OCI-LY1 (cell line): ENCODE data around the gene ZNF74.

Source experiments
- H2AFZ ChIP-seq: fragments of 200-600 bp; sonication (generic), shearing (Covaris generic); 2 replicates; pipeline ENCODE4 v1.6.0; 2014; ENCODE audit warnings: antibody characterized with exemption, mild to moderate bottlenecking, low read length
- H3F3A ChIP-seq: fragments of 200-600 bp; sonication (generic), shearing (Covaris generic); 2 replicates; pipeline ENCODE4 v1.6.0; 2014; ENCODE audit warnings: mild to moderate bottlenecking, antibody characterized with exemption, low read length, moderate library complexity; ENCODE audit not compliant: insufficient read depth
- H3K27ac ChIP-seq: fragments of 200-600 bp; sonication (generic); 2 replicates; pipeline ENCODE4 v1.5.1; 2014; ENCODE audit warnings: low read length, mixed run types, mild to moderate bottlenecking, low read depth; ENCODE audit not compliant: poor library complexity, severe bottlenecking
- H3K27me3 ChIP-seq: fragments of 200-600 bp; sonication (generic); 2 replicates; pipeline ENCODE4 v1.6.0; 2014; ENCODE audit warnings: antibody characterized with exemption, mild to moderate bottlenecking, low read length, moderate library complexity; ENCODE audit not compliant: insufficient read depth
- H3K36me3 ChIP-seq: fragments of 200-600 bp; sonication (generic); 2 replicates; pipeline ENCODE4 v1.6.1; 2014; ENCODE audit warnings: mild to moderate bottlenecking, antibody characterized with exemption, low read length, moderate library complexity, mixed read lengths; ENCODE audit not compliant: insufficient read depth
- H3K4me1 ChIP-seq: fragments of 200-600 bp; sonication (generic); 2 replicates; pipeline ENCODE4 v1.5.1; 2014; ENCODE audit warnings: mild to moderate bottlenecking, low read length, moderate library complexity; ENCODE audit not compliant: insufficient read depth, severe bottlenecking
- H3K4me2 ChIP-seq: fragments of 200-600 bp; sonication (generic), shearing (Covaris generic); 2 replicates; pipeline ENCODE4 v1.6.1; 2014; ENCODE audit warnings: low read length
- H3K4me3 ChIP-seq: fragments of 200-600 bp; sonication (generic); 2 replicates; pipeline ENCODE4 v1.5.1; 2014; ENCODE audit warnings: low read length, low read depth, mild to moderate bottlenecking, mixed read lengths; ENCODE audit not compliant: poor library complexity, severe bottlenecking
- H3K79me2 ChIP-seq: fragments of 200-600 bp; shearing (Covaris generic); 2 replicates; pipeline ENCODE4 v1.6.1; 2016; ENCODE audit warnings: mixed run types, low read length, mixed read lengths; ENCODE audit not compliant: insufficient read depth
- H3K9ac ChIP-seq: fragments of 200-600 bp; sonication (generic), shearing (Covaris generic); 2 replicates; pipeline ENCODE4 v1.6.1; 2014; ENCODE audit warnings: mild to moderate bottlenecking, low read length, mixed read lengths
- H3K9me2 ChIP-seq: fragments of 200-600 bp; sonication (generic), shearing (Covaris generic); 2 replicates; pipeline ENCODE4 v1.6.1; 2014; ENCODE audit warnings: low read depth, mild to moderate bottlenecking, low read length, mixed read lengths
- H3K9me3 ChIP-seq: fragments of 200-600 bp; shearing (Covaris generic); 2 replicates; pipeline ENCODE4 v1.6.1; 2014; ENCODE audit warnings: low read length, mixed read lengths
- H4K20me1 ChIP-seq: fragments of 200-600 bp; sonication (generic), shearing (Covaris generic); 2 replicates; pipeline ENCODE4 v1.6.0; 2016; ENCODE audit warnings: mild to moderate bottlenecking, low read length; ENCODE audit not compliant: insufficient read depth
- CTCF ChIP-seq: fragments of 200-600 bp; sonication (generic), shearing (Covaris generic); IDR thresholded peaks from 2 replicates; pipeline ENCODE4 v1.5.1; 2017; ENCODE audit warnings: mild to moderate bottlenecking, antibody characterized with exemption, low read length, moderate library complexity, mixed read lengths
- EZH2 ChIP-seq: fragments of 200-600 bp; sonication (generic), shearing (Covaris generic); IDR thresholded peaks from 2 replicates; pipeline ENCODE4 v1.8.0; 2017; ENCODE audit warnings: borderline replicate concordance, mixed run types, mild to moderate bottlenecking, antibody characterized with exemption, low read length, moderate library complexity, mixed read lengths

The ZNF74 gene

GRCh38 chr22:20386336-20386735, 7.6 kb upstream of the ZNF74 start:
- no peaks in the 10 kb centered on the region for H3K4me1 ChIP-seq
- TF ChIP-seq CTCF (no peak), EZH2 (no peak)
- no peaks in the 10 kb centered on the region; the same call in 1 of the 2 replicates for H3K27me3 ChIP-seq

GRCh38 chr22:20386972-20387371, 7.0 kb upstream of the ZNF74 start:
- no peaks in the 10 kb centered on the region for H3K9me2 ChIP-seq
- H2AFZ ChIP-seq, result no peak overlapping the region
- no peaks in the 10 kb centered on the region for H3K9me3 ChIP-seq
- H3K4me2 ChIP-seq, result no peak overlapping the region
- H4K20me1 ChIP-seq, result no peaks in the 10 kb centered on the region
- no peaks in the 10 kb centered on the region for H3K79me2 ChIP-seq
- H3F3A ChIP-seq, result no peaks in the 10 kb centered on the region
- no peak overlapping the region for H3K4me3 ChIP-seq
- H3K27me3 ChIP-seq, result no peaks in the 10 kb centered on the region; the same call in 1 of the 2 replicates
- H3K27ac ChIP-seq, result no peak overlapping the region
- no peaks in the 10 kb centered on the region for H3K4me1 ChIP-seq
- no peak overlapping the region for H3K9ac ChIP-seq
- TF ChIP-seq EZH2, result no peak
- TF ChIP-seq CTCF, result no peak
- no peaks in the 10 kb centered on the region for H3K36me3 ChIP-seq

More at GRCh38 chr22:20386336-20386735, 7.6 kb upstream of the ZNF74 start:
- H3K4me3 ChIP-seq, result no peak overlapping the region
- no peaks in the 10 kb centered on the region for H3K36me3 ChIP-seq
- H3F3A ChIP-seq, result no peaks in the 10 kb centered on the region
- no peak overlapping the region for H3K27ac ChIP-seq
- no peak overlapping the region for H3K4me2 ChIP-seq
- H3K79me2 ChIP-seq, result no peaks in the 10 kb centered on the region
- no peak overlapping the region for H2AFZ ChIP-seq
- no peak overlapping the region for H3K9ac ChIP-seq
- no peaks in the 10 kb centered on the region for H3K9me2 ChIP-seq
- no peaks in the 10 kb centered on the region for H4K20me1 ChIP-seq
- no peaks in the 10 kb centered on the region for H3K9me3 ChIP-seq

- Histone ChIP-seq H3K4me2 (no peak overlapping the region), H3K27ac (no peak overlapping the region), H3K9ac (no peak overlapping the region), H3K79me2 (no peaks in the 10 kb centered on the region), H3K4me3 (no peak overlapping the region), H3K27me3 (no peaks in the 10 kb centered on the region; the same call in 1 of the 2 replicates), H2AFZ (no peak overlapping the region), H3K9me3 (no peaks in the 10 kb centered on the region), H3K36me3 (no peaks in the 10 kb centered on the region), H3K4me1 (no peaks in the 10 kb centered on the region), H3K9me2 (no peaks in the 10 kb centered on the region), H4K20me1 (no peaks in the 10 kb centered on the region), H3F3A (no peaks in the 10 kb centered on the region)
- TF ChIP-seq EZH2 (no peak), CTCF (no peak)
These were observed 5.8 kb upstream of the ZNF74 start for GRCh38 chr22:20388200-20388599.
